Dendritic cell treated with granulocyte-macrophage colony-stimulating factor and Interleukin-4, amounts not matched to agents 40 ng/mL and 50 ng/mL, for 4 days (primary cell): ENCODE data around the gene C6orf136.
A peak's percentile ranks its signal among the peaks of the same experiment; 100 is the strongest.
"Not testable (repeated sequence)": the region's sequence is repeated elsewhere in the genome, so short reads cannot be mapped to it uniquely, and the experiment has no call there.

Experiments used
- H3K27ac Mint-ChIP-seq: one replicate; pipeline ENCODE4 v1.8.0; 2022; ENCODE audit warnings: mild to moderate bottlenecking, mixed read lengths
- H3K27me3 Mint-ChIP-seq: one replicate; pipeline ENCODE4 v1.8.0; 2022; ENCODE audit warnings: mild to moderate bottlenecking, mixed read lengths
- H3K36me3 Mint-ChIP-seq: one replicate; pipeline ENCODE4 v1.8.0; 2022; ENCODE audit warnings: low read depth, mixed read lengths
- H3K4me1 Mint-ChIP-seq: one replicate; pipeline ENCODE4 v1.8.0; 2022; ENCODE audit warnings: low read depth, mixed read lengths
- H3K4me3 Mint-ChIP-seq: one replicate; pipeline ENCODE4 v1.8.0; 2022; ENCODE audit warnings: mild to moderate bottlenecking, moderate library complexity, mixed read lengths
- H3K9me3 Mint-ChIP-seq: one replicate; pipeline ENCODE4 v1.8.0; 2022; ENCODE audit warnings: mixed read lengths
- intact Hi-C: fragments of 100-400 bp; cut with micrococcal nuclease; formaldehyde crosslinking; loops from one replicate; pipeline ENCODE4 v1.15.0; 2022

C6orf136 gene, protein sequence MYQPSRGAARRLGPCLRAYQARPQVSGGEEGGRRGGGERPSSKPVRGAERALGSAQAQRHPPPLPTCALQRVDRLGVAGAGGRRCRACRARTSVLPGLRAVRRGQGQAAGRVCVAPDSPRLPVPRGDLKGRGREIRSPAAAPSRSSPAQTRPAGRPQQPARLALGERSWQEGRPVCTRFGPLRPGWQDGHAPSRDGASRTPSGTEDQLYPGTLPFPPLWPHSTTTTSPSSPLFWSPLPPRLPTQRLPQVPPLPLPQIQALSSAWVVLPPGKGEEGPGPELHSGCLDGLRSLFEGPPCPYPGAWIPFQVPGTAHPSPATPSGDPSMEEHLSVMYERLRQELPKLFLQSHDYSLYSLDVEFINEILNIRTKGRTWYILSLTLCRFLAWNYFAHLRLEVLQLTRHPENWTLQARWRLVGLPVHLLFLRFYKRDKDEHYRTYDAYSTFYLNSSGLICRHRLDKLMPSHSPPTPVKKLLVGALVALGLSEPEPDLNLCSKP

DNA sequence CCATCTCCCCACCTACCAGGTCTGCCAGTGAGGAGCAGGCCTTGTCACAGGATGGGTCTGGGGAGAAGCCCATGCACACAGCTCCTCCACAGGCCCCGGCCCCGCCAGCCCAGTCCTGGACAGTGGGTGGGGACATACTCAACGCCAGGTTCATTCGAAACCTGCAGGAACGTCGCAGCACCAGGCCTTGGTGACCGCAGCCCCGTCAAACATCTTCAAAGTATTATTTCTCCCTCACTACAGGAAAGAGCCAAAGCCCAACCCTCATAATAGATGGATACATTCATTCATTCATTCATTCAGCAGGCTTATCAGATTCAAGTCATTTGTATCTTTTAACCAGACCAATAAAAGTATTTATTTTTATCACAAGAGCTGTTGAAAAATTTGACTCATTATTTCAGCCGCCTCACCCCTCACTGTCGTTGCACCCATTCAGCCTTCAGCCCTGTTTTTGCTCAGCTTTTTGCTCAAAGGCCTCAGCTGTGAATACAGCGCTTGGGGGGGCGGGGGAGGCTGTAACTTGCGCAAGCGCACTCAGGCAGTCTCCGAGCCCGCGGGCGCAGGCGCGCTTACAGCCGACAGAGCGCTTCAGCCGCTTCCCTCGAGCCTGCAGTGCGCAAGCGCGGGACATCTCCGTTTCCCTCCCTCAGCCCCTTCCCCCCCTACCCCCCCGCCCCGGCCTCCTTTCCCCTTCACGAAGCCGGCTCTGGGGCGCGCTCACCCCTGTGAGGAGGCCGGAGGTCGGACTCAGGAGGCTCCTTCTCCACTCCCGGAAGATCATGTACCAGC lies at the start of gene C6orf136:
Gene C6orf136 (plus strand): TSS at position 684 of the 792 bp plus-strand sequence. CDS start 99 bp downstream, at position 783.
- H3K4me3 Mint-ChIP-seq = peak within 1 kb of the TSS; percentile 82
- peak within 1 kb of the TSS; percentile 62 for H3K27ac Mint-ChIP-seq
- H3K9me3 Mint-ChIP-seq = no peaks in the 10 kb centered on the region
- H3K4me1 Mint-ChIP-seq = peaks cover 57% of the 10 kb centered on the region
- intact Hi-C loops = no loop called here
- H3K36me3 Mint-ChIP-seq = peaks cover 58% of the 10 kb centered on the region
- H3K27me3 Mint-ChIP-seq = no peaks in the 10 kb centered on the region

DNA sequence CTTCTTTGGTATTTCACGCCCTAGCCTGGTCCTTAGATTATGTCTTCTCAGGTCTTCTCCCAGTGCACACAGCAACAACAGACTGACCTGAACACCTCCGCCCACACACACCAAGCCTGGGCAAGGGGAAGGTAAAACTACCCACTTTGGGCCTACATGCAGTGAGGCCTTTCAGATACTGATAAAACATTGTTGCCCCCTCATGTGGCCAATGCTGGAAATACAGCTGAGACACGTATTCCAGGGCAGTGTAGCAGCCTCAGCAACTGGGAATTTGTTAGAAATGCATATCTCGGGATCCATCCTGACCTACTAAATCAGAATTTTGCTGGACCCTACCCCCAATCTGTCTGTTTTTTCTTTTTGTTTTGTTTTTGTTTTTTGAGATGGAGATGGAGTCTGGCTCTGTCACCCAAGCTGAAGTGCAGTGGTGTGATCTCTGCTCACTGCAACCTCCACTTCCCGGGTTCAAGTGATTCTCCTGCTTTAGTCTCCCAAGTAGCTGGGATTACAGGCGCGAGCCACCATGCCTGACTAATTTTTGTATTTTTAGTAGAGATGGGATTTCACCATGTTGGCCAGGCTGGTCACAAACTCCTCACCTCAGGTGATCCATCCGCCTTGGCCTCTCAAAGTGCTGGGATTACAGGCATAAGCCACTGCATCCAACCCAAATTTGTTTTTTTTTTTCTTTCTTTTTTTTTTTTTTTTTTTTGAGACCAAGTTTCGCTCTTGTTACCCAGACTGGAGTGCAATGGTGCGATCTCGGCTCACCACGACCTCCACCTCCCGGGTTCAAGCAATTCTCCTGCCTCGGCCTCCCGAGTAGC lies 49.4 kb upstream of the C6orf136 start:
- H3K27me3 Mint-ChIP-seq, H3K9me3 Mint-ChIP-seq, H3K4me3 Mint-ChIP-seq, H3K27ac Mint-ChIP-seq, H3K4me1 Mint-ChIP-seq: not testable (repeated sequence)
- intact Hi-C loops = loop anchor here (1.0 to 5.0 kb wide), 2 partner anchors 55 to 115 kb away; no protein-coding TSS in a partner anchor
- H3K36me3 Mint-ChIP-seq = peaks cover 70% of the 10 kb centered on the region

DNA sequence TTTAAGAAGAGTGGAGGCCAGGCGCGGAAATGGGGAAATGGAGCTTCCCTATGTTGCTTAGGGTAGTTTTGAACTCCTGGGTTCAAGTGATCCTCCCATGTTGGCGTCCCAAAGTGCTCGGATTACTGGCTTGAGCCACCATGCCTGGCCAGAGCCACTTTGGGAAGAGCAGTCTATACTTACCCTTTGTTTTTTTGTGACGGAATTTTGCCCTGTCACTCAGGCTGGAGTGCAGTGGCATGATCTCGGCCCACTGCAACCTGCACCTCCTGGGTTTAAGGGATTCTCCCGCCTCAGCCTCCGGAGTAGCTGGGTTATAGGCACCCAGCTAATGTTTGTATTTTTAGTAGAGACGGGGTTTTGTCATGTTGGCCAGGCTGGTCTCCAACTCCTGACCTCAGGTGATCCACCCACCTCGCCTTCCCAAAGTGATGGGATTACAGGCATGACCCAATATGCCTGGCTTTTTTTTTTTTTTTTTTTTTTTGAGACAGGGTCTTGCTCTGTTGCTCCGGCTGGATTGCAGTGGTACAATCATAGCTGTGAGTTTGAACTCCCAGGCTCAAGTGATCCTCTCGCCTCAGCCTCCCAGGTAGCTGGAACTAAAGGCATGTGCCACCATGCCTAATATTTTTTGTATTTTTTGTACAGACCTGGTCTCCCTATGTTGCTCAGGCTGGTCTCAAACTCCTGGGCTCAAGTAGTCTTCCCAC lies 47.9 kb upstream of the C6orf136 start:
- Mint-ChIP-seq H3K27ac (peak overlapping the region; percentile 52), H3K36me3 (peaks cover 70% of the 10 kb centered on the region), H3K27me3 (no peaks in the 10 kb centered on the region), H3K9me3 (no peaks in the 10 kb centered on the region), H3K4me3 (no peak overlapping the region), H3K4me1 (peaks cover 21% of the 10 kb centered on the region)
- intact Hi-C loops = loop anchor here (5.0 kb wide), 1 partner anchor 57 kb away; no protein-coding TSS in a partner anchor

DNA sequence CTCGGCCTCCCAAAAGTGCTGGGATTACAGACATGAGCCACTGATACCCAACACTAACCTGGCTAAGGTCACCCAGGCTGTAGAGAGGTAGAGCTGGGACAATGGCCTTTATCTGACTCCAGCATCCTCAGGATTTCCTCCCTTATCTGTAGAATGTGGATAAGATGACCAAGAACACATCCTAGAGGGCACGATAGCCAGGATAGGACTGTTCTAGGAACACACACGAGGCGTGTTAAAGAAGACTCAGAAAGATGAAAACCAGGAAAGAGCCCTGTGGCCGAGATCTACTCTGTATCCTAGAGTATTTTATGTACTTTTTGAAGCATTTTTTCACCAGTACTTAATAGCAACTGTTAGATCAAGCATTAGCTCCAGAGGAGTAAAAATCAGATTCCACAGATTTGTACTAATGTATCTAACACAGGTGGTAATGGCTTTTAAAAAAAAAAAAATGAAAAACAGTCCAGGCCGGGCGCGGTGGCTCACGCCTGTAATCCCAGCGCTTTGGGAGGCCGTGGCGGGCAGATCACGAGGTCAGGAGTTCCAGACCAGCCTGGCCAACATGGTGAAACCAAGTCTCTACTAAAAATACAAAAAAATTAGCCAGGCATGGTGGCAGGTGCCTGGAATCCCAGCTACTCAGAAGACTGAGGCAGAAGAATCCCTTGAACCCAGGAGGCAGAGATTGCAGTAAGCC lies 47.2 kb upstream of the C6orf136 start:
- H3K4me3 Mint-ChIP-seq = no peak overlapping the region
- H3K27me3 Mint-ChIP-seq = no peaks in the 10 kb centered on the region
- H3K4me1 Mint-ChIP-seq = peaks cover 21% of the 10 kb centered on the region
- no peak overlapping the region for H3K27ac Mint-ChIP-seq
- intact Hi-C loops = loop anchor here (5.0 kb wide), 1 partner anchor 57 kb away; no protein-coding TSS in a partner anchor
- peaks cover 70% of the 10 kb centered on the region for H3K36me3 Mint-ChIP-seq
- no peaks in the 10 kb centered on the region for H3K9me3 Mint-ChIP-seq

DNA sequence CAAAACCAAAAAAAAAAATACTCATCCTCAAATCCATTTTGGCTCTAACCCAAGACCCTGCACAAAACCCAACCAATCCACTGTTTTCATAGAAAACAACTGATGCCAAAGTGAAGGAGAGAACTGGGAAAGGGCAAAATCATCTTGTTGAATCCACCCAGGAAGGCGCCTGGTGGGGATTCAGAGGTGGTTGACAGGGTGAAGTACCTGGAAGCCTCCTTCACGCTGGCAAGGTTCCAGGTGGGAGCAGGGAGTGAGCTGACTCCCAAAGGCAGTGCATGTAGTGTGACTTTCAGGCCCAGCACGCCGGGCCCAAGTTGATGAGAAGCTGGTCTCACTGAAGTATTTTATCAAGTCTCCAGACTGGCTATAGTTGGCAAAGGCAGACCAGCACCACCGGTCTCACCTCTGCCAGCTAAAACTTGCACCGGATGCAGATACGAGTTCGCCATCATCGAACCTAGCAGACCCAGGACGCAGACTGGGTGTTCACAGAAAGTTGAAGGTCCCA lies 46.4 kb upstream of the C6orf136 start:
- Mint-ChIP-seq H3K9me3 (no peaks in the 10 kb centered on the region), H3K36me3 (peaks cover 70% of the 10 kb centered on the region), H3K4me3 (no peak overlapping the region), H3K27ac (no peak overlapping the region), H3K27me3 (no peaks in the 10 kb centered on the region), H3K4me1 (peaks cover 21% of the 10 kb centered on the region)
- intact Hi-C loops = no loop called here

DNA sequence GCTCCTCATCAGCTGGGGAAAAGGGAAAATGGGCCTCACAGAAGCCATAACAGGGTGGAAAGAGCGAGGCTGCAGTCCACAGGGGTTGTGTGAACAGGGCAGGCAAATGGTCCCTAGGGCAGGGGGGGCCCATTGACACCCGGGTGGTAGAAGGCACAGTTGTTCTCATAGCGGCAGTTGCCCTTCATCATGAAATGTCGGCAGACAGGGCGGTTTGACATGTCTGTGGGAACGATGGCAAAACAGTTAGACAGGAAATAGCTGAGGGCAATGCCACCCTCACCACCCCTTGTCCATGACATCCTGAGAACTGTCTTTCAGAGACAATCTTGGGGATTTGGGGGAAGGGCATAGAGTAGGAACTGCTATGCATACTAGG lies 45.5 kb upstream of the C6orf136 start:
- H3K4me1 Mint-ChIP-seq = peaks cover 29% of the 10 kb centered on the region
- no peak overlapping the region for H3K4me3 Mint-ChIP-seq
- peaks cover 74% of the 10 kb centered on the region for H3K36me3 Mint-ChIP-seq
- intact Hi-C loops = no loop called here
- H3K27me3 Mint-ChIP-seq = no peaks in the 10 kb centered on the region
- H3K27ac Mint-ChIP-seq = no peak overlapping the region
- H3K9me3 Mint-ChIP-seq = no peaks in the 10 kb centered on the region

DNA sequence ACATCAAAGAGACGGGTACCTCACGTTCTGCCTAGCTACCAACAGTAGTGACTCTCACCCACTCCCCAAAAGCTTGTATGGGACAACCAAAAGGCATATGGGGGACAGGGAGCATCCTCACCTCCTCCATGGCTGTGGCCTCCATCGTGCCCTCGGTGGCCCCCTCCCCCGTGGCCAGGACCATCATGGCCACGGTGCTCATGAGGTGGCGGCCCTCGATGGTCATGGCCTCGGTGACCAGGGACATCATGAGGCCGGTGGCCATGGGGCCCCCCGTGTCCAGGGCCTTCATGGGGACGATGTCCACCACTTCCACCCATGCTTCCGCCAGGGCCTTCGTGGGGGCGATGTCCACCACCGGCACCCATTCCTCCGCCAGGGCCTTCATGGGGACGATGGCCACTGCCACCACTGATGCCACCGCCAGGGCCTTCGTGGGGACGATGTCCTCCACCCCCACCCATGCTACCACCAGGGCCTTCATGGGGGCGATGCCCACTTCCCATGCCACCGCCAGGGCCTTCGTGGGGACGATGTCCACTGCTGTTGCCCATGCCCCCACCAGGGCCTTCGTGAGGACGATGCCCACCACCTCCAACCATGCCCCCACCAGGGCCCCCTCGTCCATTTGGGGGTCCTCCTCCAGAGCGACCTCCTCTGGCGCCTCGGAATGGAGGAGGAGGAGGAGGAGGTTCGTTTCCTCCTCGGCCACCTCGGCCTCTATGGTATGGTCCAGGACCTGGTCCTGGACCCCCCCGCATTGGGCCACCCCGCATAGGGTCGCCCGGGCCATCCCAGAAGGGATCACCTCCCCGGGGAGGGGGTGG lies 44.9 kb upstream of the C6orf136 start:
- Mint-ChIP-seq H3K9me3 (no peaks in the 10 kb centered on the region), H3K27ac (no peak overlapping the region), H3K4me3 (no peak overlapping the region), H3K4me1 (peaks cover 34% of the 10 kb centered on the region), H3K36me3 (peaks cover 74% of the 10 kb centered on the region), H3K27me3 (no peaks in the 10 kb centered on the region)
- intact Hi-C loops = no loop called here

DNA sequence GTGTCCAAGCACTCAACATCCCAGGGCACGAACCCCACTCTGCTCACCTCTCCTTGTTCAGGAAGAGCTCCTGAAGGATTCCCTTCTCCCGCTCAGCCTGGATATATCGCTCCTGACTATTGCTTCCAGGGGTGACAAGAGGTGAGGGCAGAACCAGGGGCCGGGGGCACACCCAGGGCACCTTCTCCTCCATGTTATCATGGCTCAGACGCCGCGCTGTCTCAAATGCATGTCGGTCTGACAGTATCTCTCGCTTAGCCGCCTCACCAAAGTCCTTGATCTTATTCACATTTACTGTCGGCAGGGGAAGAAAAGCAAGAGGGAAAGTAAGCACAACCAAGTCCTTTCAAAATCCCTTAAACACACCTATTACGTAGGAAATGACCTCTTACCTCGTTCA lies 43.0 kb upstream of the C6orf136 start:
- Mint-ChIP-seq H3K27me3 (no peaks in the 10 kb centered on the region), H3K4me3 (no peak overlapping the region), H3K27ac (no peak overlapping the region), H3K4me1 (peaks cover 33% of the 10 kb centered on the region), H3K9me3 (no peaks in the 10 kb centered on the region), H3K36me3 (peaks cover 89% of the 10 kb centered on the region)
- intact Hi-C loops = no loop called here

DNA sequence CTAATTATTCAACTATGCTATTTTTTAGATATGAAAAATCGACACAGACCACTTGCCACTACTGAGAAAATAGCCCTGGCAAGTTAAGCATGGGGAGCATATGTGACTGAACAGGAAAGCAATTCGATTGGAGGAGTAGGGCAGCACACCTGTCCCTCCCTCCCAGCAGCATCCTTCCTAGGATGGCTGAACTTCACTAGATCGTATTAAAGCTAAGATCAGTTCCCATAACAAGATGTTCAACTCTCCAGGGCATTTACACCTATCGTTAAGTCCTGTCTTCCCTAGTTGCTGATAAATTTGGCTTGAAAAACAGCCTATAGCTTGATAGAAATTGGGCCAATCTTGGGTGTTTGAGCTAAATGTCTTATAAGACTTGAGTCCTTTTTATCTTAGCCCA lies 36.9 kb upstream of the C6orf136 start:
- Mint-ChIP-seq H3K4me1 (peaks cover 61% of the 10 kb centered on the region), H3K9me3 (no peaks in the 10 kb centered on the region), H3K27ac (no peak overlapping the region), H3K27me3 (no peaks in the 10 kb centered on the region), H3K36me3 (peaks cover 86% of the 10 kb centered on the region), H3K4me3 (no peak overlapping the region)
- intact Hi-C loops = loop anchor here (5.0 kb wide), 1 partner anchor 128 kb away; no protein-coding TSS in a partner anchor

DNA sequence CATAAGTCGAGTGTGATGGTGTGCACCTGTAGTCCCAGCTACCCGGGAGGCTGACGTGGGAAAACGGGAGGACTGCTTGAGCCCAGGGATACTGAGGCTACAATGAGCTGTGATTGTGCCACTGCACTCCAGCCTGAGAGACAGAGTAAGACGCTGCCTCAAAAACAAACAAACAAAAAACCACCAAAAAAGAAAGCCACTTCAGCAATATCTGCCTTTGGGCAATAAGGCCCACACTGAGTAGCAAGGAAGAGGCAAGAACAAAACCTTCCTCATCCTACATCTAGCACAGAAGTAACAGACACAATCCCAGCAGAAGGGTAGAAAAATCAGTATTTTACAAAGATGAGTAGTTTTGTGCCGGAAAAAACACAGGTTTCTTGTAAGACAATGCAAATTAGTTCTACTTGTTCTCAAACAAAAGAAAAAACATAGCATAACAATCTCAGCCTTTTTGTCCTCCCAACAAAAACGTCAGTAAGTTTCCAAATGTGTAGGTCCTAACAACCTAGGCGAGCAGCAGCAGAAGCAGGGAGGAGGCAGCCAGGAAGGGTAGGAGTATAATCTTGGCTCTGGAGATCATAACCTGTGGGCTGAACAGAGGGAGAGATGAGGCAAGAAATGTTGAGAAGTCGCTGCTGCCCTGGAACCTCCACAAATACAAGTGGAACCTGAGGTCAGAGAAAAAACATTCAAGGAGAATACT lies 35.6 kb upstream of the C6orf136 start:
- no peaks in the 10 kb centered on the region for H3K27me3 Mint-ChIP-seq
- peak overlapping the region; percentile 58 for H3K27ac Mint-ChIP-seq
- peaks cover 86% of the 10 kb centered on the region for H3K36me3 Mint-ChIP-seq
- H3K9me3 Mint-ChIP-seq = no peaks in the 10 kb centered on the region
- peaks cover 55% of the 10 kb centered on the region for H3K4me1 Mint-ChIP-seq
- H3K4me3 Mint-ChIP-seq = no peak overlapping the region
- intact Hi-C loops = loop anchor here (5.0 kb wide), 1 partner anchor 129 kb away; no protein-coding TSS in a partner anchor

DNA sequence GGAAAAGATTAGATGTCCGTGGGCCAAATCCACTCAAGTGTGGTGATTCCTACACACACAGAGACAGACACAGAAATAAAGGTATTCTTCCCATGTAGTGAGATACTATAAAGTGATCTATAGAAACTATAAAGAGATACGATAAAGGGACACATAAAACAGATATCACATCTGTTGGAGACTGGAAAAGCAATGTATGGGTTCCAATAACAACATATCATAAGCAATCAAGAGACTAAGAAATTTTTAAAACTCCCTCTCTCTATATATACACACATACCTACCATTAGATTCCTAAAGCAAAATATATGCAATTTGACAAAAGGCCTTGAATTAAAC lies 35.1 kb upstream of the C6orf136 start:
- intact Hi-C loops = loop anchor here (5.0 kb wide), 1 partner anchor 130 kb away; no protein-coding TSS in a partner anchor
- peaks cover 86% of the 10 kb centered on the region for H3K36me3 Mint-ChIP-seq

More for the DNA sequence above, 35.1 kb upstream of the C6orf136 start:
- Mint-ChIP-seq H3K4me3 (no peak overlapping the region), H3K27ac (peak overlapping the region; percentile 58), H3K27me3 (no peaks in the 10 kb centered on the region), H3K4me1 (peaks cover 50% of the 10 kb centered on the region), H3K9me3 (no peaks in the 10 kb centered on the region)
